Measurements from ENCODE around the gene GALNT10.

GALNT10 gene

GRCh38 chr5:154449786-154450185 lies 259.3 kb downstream of the GALNT10 start:
- no peak for DNase-seq

DNA sequence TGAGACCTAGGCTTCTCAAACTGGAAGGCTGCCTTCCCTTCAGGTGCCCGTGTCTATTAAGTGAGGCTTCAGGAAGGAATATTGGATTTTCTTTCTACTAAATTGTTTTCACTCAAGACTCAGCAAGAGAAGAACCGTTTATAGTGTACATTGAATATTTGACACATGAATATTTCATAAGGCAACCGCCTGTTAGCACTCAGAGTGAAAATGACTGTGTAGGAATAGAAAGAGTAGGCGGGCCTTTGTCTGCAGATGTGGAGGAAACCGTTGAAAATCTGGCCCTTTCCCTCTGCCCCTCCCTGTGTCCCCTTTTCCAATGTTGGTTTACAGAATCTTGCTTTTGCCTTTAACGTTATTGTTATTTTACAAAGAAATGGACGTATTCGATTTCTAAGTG lies 261.4 kb downstream of the GALNT10 start:
- DNase-seq: no peak

DNA sequence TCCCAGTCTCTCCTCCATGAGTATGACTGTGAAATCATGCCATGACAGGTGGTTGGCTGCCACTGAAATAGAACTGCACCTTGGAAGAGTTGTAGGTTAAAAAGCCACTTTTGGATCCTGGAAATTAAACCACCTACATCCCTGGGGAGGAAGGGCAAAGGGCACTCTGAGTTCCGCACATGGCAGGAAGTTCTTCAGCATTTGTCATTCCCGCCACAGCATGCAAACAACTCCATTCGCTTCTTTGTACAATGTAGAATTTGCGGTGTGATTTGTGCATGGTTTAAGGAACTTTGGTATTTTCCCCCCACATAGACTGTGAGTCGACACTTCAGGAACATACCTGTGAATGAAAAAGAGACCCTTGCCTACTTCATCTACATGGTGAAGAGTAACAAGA lies 265.1 kb downstream of the GALNT10 start:
- no peak for DNase-seq

GRCh38 chr5:154456540-154456939 lies 266.0 kb downstream of the GALNT10 start:
- DNase-seq: no peak

DNA sequence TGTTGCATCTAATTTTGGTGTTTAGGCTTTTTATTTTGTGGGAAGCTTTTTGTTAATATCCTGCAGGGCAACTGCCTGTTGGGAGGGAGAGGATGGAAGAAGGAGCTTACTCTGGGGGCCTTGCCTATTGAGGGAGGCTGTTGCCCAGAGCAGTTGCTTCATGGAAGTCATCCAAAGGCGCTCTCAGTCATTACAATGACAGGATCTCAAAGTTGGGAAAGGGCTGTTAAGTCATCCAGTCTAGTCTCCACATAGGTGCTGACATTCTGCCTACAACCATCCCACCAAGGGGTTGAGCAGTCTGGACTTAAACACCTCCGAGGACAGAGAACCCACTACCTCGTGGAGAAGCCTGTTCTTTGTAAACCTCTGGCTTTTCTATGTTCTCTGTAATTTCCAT lies 268.5 kb downstream of the GALNT10 start:
- DNase-seq: no peak

GRCh38 chr5:154460172-154460571 lies 269.6 kb downstream of the GALNT10 start:
- no peak for DNase-seq

GRCh38 chr5:154461531-154461930 lies 271.0 kb downstream of the GALNT10 start:
- no peak for DNase-seq

GRCh38 chr5:154464438-154464837 lies 273.9 kb downstream of the GALNT10 start:
- no peak for DNase-seq

DNA sequence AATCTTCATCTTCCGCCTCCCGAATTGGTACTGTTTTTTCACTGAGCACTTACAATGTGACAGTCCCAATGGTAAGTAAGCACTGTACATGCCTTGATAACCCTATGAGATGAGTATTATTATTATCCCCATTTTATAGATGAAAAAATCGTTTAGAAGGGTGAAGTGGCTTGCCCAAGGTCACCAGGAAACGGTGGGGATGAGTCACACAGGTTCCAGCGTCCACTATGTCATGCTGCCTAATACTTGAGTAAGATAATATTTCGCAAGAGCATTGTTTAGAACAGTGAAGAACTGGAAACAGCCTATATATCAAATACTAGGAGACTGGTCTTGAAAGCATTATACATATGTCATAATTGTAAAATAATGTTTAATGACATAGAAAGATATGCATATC lies 274.6 kb downstream of the GALNT10 start:
- DNase-seq: no peak

GRCh38 chr5:154466147-154466546 lies 275.6 kb downstream of the GALNT10 start:
- DNase-seq: no peak

DNA sequence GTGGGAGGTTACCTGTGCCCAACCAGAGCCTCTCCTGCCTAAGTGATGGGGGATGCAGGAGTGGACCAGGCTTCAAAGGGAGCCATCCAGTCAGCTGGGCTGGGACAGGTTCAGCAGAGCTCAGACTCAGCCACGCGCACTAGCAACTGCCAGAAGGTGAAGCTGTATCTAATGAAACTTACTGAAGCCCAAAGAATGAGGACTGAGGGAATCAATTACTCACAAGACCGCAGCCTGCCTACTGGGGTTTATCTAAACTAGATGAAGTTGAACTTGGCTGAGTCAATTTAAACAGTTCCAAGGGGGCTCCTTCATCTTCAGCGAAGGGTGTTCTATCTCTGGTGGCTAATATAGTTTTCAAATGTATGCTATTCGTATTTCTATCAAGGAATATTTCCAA lies 276.1 kb downstream of the GALNT10 start:
- DNase-seq: no peak

DNA sequence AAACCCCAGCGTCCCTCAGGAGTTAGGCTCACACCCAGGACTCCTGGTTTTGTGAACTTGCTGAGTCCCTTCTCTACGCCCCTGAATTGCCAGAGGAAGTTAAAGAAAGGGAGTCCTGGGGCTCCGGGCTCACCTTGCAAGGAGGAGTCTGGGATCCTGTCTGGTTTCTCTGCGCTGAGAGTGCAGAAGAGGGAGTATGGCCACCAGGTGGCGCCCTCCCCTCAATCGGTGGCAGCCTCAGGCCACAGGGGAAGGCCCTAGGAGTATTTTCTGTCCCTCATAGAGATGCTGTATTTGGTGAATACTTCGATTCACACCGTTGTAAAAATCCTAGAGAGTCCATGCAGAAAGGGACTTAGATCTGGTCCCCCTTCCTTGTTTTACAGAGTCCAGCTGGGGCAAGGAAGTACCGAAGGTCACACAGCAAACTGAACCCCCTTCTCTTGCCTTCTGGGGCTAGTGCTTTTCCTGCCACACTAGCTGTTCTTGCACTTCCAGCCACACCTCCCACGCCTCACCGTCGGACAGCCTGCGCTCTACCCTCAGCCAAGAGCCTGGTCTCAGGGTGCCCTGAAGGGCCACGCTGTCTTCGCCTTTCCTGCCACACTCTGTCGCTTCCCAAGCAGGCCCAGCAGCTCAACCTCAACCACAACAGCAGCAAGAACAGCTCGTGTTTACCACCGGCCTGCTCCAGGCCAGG lies 277.3 kb downstream of the GALNT10 start:
- DNase-seq: peak; percentile 37

DNA sequence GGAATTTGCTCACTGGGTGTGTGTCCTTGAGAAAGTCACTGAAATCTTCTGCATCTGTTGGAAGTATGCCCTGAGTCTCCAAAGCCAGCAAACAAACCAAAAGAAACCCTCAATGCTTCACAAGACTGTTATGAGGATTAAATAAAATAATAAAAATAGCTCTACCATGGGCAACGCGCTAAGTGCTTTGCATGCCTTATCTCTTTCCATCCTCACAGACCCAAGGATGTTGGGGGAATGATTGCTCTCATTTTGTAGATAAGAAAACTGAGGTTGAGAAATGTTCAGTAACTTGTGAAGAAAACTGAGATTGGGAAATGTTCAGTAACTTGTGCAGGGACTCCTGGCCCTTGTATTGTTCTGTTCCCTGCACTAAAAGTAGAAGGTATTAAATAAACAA lies 279.6 kb downstream of the GALNT10 start:
- no peak for DNase-seq

Measured in NCI-H2029 (cell line).